NK-92 treated with Interleukin-12 subunit alpha and Interleukin-12 subunit beta, amount 100 ng/mL, for 24 hours (cell line): ENCODE measurements around the gene DBH.
"Not testable (repeated sequence)": the region's sequence is repeated elsewhere in the genome, so short reads cannot be mapped to it uniquely, and the experiment has no call there.

Experiments
- DNase-seq: peaks from one replicate; lab custom pipeline; 2025; lab: John Stamatoyannopoulos, UW

Gene DBH

DNA sequence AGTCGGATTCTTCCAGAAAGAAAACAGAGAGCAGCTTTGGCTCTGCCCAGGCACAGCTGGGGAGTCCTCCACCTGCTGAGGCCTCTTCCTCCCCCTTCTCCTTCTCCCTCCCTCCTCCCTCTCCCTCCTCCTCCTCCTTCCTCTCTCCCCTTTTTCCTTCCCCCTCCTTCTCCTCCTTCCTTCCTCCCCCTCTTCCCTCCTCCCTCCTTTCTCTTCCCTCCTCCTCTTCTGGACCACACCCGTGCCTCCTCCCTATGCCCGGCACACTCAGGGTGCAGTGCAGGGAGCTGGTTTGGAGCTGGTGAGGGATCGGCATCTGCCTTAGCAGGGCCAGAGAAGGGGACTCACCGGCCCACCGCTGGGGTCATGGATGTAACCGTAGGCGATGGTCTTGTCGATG, 30.2 kb downstream of the DBH start:
- no peak for DNase-seq

DNA sequence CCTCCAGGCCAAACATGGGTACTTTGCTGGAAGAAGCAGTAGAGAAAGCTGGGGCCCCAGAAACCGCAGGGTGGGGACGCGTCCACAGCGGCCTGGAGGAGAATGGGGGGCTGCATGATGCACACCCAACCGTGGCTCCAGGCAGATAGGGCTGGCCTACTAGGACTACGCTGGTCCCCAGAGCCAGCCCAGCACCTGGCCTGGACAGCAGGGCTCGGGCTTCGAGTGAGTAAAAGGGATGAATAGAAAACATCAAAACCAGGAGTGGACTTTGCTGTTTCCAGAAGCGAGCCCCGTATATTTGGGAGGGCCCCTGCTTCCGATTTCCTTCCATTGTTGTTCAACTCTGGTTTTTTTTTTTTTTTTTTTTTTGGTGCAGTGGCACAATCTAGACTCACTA, 30.7 kb downstream of the DBH start:
- no peak for DNase-seq

DNA sequence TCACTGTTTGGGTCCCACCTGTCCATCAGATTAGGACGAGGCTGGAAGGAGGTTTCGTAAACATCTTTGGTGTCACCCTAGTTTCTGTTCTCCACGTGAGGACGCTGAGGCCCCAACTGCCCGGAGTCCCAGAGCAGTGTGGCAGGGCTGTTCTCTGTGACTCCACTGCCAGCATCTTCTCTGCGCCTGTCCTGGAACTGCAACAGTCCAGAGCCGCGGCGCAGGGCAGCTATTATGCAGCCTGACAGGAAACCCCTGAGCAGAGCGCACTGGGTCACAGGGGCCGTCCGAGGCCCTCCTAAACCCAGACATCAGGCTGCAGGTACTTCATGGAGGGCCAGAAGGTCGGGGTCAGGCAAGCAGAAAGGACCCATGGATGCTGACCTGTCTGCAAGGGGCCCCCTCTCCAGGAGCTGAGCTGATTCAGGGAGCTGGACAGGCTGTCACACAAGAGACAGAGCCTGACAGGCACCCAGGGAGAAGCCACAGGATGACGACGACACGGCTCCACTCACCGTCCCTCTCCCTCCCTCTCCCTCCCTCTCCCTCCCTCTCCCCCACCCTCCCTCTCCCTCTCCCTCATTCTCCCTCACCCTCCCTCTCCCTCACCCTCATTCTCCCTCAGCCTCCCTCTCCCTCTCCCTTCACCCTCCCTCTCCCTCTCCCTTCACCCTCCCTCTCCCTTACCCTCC, 31.7 kb downstream of the DBH start:
- DNase-seq = no peak

DNA sequence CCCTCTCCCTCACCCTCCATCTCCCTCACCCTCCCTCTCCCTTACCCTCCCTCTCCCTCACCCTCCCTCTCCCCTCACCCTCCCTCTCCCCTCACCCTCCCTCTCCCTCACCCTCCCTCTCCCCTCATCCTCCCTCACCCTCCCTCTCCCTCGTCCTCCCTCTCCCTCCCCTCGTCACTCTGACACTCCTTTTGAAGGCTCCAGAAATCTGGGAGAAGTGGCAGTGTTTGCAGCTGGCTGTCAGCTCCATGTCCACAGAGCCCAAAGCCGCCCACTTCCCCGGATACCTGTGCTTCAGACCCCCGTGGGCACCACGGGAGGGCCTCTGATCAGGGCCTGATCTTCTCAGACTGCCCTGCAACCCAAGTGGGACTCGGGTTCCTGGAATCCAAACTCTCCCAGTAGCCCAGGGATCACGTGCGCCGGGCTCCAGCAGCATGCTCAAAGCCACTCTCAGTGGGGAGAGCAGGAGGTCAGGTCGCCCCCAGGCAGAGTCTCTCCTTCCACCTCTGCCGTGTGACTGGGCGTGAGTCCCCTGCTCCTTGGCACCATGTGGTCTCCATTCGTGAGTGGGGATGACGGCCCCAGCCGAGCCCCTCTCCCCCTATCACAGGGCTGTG, 33.1 kb downstream of the DBH start:
- DNase-seq = no peak

DNA sequence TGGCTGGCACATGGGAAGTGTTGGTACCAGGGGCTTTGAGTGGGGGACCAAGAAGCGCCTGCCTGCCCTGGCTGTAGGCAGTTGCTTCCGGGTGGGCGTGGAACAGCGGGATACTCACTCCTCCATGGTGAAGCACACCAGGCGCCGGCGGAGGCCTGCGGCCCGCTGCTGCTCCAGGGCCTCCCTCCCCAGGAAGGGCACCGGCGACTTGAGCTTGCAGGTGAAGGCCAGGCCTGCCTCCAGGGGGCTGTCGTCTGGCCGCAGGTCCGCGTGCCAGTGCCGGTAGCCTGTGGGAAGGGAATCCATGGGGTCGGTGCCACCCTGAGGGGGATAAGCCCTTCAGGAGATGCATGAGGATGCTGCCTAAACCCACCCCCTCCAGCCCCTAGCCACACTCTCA, 34.3 kb downstream of the DBH start:
- DNase-seq = no peak

DNA sequence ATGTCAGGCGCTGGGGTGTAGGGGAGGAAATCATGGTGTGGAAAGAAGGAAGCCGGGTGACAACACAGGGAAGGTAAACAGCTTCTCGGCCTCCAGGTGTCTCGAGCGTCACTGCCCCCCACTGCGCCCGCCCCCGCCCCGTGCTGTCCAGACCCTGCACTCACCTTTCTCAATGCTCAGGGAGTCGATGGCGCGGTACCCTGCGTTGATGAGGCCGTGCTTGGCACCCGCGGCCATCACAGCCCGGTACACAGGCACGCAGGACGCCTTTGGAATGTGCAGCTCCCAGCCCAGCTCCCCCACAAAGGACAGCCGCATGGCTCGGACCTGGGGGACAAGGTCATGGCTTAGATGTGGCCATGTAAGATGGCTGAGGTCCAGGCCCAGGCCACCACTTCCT, 35.2 kb downstream of the DBH start:
- DNase-seq = no peak

DNA sequence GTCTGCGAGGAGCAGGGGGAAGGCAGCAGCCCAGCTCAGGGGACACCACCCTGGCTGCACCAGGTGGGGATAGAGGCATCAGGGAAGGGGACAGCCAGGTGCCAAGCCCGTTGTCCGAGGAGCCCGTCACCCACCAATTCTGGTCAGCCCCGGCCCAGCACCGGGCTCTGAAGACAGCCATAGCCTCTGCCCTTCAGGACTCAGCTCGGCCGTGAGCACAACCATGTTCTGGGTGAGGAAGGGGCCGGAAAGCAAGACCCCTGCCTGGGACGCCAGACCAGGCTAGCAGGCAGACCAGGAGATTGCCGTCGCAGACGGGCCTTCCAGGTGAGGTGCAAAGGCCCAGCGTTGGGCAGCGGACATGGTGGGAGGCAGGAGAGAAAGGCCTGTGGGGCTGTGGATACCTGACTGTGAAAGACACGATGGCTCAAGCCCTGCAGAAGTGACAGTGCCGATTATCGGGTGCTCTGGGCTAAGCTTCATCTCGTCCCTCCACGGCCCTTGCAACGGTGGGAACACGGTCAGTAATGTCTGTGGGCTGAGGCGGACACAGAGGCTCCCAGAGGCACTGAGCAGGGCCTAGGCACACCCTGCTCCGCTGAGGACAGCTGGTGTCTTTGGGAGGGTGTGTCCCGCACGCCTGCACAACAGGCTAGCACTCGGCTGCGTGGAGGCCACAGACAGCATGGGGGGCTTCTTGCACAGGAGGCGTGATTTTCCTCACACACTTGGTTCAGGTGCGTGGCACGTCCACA, 36.5 kb downstream of the DBH start:
- DNase-seq = no peak

DNA sequence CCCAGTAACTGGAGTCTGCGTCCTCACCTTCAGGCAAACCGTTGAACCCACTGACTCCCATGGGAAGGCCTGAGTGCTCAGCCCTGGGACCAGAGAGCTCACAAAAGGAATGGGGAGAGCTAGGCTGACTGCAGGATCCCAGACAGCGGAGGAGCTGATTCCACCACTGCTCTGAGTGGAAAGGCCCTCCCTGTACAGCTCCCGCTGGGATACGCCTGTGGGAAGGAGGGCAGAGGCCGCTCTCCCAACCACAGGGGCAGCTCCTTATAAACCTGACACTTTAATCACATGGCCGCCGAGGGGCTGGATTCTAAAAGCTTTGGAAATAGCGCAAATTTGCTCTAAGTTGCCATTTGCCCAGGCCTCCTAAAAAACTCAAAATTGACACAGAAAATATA, 37.1 kb downstream of the DBH start:
- DNase-seq = no peak

DNA sequence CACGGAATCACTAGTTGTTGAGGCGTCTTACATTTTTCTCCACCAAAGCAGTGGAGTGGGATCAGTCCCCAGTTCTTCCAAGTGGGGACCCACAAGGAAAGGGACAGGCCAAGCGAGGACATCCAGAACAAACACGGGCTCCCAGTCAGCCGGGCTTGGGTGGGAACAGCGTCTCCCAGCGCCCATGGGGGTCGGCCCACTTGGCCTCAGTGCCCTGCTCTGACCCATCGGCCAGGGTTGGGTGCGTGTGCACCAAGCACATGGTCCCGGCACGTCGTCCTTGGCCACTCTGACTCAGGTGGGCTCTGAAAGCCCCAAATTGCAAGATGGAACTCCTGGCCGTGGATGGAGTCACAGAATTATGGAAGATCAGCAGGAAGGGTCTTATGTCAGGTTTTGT, 37.9 kb downstream of the DBH start:
- no peak for DNase-seq

DNA sequence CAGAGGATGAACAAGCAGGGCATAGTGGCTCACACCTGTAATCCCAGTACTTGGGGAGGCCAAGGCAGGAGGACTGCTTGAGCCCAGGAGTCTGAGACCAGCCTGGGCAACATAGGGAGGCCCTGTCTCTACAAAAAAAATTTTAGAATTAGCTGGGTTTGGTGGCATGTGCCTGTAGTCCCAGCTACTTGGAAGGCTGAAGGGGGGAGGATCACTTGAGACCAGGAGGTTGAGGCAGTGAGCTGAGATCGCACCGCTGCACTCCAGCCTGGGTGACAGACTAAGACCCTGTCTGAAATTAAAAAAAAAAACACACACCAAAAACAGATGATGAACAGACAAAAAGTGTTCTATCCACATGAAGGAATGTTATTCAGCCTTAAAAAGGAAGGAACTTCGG, 39.6 kb downstream of the DBH start:
- DNase-seq = not testable (repeated sequence)

DNA sequence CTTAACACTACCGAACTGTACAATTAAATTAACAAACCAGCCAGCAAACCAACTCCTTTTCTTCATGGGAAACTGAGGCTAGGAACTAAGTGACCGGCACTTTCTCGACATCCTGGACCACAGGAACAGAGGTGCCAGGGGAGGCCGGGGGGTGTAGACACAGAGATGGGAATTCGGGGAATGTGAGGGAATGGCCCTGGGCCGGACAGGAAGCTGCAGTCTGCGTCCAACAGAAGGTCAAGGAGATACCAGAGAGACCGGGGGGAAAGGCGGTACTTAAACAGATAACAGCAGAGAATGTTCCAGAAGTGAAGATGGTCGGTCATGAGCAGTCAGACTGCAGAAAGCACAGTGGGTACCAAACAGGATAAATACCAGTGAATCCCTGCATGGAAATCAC, 40.3 kb downstream of the DBH start:
- no peak for DNase-seq

DNA sequence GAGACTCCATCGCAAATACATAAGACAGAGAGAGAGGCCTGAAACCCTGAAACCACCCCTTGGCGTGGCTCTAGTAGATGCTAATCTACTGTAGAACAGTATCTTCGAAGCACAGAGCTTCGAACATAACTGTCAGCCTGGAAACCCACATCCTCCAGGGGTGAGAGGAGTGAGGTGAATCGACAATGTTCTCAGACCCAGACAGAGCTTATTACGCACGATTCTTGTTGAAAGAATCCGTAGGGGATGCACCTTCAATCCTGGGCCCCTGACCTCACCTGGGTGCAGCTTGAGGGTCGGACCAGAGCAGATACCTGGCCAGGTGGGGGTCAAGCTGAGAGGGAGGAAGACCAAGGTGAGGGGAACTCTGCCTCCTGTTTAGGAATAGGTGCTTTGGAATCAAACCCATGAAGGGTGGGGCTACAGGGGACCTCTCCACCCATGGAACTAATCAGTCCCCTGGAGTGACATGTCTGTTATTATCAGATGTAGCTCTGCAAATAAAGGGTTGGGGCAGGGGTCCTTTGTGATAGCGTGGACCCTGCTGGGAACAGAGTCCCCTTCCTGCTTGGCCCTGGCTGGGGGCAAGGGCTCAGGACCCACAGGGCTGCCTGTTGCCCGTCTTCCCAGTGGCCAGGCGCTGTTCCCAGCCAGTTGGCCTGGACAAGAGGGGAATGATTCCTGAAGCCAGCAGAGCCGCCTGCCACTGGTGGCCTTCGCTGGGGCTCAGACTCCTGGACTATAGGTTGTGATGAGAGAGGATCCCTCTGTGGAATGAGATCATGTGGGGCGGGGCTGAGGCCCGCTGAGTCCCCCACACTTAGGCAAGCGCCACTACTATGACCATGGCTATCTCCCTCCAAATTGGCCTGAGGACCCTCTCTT, 41.2 kb downstream of the DBH start:
- DNase-seq = no peak

DNA sequence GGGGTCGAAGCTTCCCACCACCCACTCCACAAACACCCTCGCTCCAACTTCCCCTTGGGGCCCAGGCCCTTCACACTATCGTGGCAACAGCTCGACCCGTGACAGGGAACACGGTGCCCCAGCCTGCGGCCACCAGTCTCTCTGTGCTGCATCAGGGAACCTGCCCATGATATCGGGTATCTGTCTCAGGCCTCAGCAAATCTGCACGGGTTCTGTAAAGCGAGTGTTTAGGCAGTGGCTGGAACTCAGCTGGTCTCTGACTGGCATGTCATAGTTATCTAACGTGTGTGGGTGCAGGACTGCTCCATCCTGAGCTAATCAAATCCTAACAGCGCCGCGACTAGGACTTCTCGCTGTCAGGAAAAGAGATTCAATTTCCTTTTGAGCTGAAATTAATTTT, 42.9 kb downstream of the DBH start:
- no peak for DNase-seq

DNA sequence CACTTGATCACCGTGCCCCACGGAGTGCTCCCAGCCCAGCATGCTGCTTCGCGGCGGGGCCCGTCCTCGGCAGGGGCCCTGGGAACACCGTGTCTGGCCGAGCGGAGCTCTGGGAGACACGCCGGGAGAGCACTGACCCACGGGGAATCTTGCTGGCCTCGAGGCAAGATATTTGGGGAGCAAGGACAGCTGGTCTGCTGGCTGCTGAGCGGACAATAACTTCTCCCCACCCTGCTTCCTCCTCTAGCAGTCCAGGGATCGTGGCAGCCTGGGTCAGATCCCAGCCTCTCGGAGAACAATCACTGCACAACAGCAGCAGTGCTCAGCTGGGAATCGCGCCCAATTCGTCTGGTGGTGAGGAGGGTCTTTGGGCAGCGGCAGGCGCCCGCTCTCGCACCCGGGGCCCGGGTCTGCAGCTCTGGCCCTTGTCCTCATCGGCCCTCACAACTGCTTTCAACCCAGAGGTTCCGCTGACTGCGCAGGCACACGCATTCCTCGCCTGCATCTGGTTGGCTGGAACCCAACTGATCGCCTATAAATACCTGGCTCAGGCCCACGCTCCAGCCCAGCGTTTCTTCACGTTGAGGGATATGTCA, 43.4 kb downstream of the DBH start:
- DNase-seq = no peak

DNA sequence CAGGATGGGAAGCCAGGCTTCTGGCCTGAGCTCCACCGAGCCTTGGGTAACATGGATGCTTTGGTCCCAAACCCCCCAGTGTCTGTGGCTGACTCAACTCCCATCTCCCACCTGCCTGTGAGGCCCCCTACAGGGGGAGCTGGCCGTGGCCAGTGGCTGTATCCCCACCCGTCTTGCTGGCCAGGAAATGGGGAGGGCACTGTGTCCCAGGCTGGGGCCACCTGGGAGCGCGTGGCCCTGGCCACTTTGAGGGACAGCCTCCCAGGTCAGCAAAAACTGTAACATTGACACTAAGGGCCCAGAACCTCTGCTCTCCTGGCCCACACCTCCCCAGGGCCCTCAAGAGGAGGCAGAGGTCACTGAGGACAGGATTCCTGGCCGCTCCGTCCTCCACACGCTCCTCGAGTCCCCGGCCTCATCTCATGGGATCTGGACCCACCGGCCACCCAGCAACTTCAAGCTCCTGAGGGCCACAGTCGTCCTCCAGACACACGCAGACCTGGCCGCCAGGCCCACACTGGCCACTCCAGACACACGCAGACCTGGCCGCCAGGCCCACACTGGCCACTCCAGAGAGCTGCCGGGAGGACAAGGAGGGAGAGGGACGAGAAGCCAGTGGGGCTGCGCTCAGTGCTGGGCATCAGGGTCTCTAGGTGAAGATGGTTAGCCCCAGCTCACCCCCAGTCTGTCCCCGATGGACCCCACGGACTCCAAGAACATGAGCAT, 44.2 kb downstream of the DBH start:
- DNase-seq = no peak

DNA sequence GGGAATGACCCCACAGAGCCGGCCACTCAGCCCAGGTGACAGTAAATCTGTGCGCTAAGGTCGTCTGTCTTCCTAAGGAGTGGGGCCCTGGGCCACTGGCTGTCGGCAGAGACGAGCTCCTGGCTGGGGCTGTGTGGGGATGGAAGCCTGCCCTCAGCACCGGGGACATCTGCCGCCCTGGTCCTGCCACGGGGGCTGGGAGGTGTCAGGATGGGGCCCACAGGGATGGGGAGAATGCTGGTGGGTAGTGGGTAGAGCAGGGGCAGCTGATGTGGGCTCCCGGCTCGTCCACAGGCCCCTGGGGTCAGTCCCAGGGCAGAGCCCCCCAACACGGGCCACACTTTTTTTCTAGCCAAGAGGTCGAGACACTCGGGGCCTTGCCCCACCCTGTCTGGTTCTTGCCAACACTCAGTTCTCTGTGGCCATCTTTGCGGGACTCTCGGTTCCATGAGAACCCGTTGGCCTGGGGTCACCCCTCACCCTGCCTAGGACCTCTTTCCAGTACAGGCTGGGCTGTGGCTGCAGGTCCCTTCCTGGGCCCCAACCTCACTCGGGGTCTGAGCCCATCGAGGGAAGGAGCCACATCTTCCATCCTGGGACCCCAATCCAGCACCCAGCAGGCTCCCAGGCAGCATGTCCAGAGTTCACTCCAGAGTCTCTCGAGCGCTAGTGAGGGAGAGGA, 45.0 kb downstream of the DBH start:
- no peak for DNase-seq

DNA sequence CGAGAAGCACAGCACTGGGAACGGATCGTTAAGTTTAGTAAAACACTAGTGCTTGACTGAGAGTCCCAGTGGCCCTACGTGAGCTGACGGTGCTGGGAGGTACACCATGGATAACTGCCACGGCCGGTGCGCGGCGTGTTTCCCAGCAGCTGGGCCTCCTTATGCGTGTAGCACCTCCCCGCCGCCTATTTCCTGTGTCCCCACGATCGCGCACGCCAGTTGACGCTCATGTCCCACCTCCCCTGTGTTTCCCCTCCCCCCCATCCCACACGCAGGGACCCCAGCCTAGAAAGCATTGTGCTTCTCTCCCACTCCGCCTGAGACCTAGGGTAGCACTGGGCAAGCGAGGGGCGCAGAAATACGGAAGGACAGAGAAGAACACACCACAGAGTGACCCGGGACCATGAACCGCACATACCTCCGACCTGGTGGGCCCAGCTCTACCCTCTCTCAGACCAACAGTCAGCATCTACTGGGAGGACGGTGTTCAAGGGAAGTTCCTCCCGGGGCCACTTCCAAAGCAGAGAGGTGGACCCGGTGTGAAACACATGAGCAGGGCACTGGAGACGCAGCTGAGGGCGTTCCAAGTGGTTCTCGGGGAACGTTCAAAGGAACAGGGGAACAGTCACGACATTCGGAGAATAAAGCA, 45.6 kb downstream of the DBH start:
- DNase-seq = no peak

DNA sequence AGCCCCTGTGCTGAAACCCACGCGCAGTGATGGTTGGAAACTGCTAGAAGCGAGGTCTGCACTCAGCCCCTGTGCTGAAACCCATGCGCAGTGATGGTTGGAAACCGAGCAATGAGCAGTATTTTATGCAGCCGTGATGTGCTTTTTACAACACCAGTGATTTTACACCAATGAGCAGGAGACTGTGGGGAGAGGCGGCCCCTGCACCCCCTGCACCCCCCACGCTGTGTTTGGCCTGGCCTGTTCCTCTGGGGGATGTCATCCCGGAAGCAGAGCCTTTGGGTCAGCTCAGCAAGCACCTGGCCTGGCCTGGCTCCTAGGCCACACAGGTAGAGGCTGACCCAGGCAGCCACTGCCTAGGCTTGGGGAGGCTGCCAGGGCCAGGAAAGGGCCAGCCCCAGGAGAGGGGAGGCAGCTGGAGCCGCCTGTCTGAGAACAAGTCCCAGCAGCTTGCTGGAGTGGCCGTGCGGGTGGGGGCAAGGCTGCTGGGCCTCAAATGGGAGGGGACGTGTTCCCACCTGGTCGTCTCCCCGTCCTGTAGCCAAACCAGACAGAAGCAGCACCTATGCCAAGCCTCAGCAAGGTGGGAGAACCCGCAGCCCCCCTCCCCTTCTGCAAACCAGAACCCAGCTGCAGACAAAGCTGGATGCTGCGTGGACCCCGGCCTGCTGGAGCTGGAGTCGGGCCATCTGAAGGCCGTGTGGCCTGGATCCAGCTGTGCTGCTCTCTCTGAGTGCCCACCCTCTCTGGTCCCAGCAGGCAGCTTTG, 46.8 kb downstream of the DBH start:
- DNase-seq = no peak

DNA sequence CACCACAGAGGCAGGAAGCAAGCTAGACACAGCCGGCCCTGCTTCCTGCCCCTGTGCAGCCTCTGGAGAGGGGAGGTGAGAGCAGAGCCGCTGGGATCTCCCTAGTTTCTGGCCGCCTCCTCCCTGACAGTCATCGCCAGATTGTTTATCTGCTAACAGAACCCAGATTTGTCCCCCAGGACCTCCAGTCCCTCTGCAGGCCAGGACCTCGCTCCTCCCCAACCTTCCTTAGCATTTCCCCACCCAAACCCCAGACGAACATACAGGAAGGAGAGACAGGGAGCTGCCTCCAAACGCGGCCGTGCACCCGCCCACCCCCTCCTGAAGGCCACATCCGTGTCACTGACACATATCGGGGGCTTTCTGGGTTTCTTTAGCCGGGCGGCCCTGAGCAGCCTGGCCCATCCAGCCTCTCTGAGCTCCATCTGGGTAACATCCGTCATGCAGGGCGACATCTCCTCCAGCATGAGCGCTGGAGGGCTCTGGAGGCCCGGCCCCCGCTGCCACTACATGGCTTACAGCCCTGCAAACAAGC, 47.5 kb downstream of the DBH start:
- DNase-seq = no peak
